ENCODE results near the gene VDR.

- peak in 2 of 4 experiments; percentile 19 to 36 for TF ChIP-seq CTCF (IDR thresholded peaks at IDR 0.05)
- no peak for TF ChIP-seq POLR2A (IDR thresholded peaks at IDR 0.05)
Measured at GRCh38 chr12:47870175-47870781, 34.5 kb downstream of the VDR start.

Measured in uterus (tissue), 2 donors.